ENCODE results near the gene SGTA. TPM values are rescaled to one million over a fixed set of nuclear protein-coding genes. Genes with fewer than 3 reads are reported as not detected.

Gene SGTA
- total and polyA plus RNA-seq, 9 of the 15 experiments (the other 6 are each of a cell fraction or from before 2014, with no cell fraction given): 1.4 to 110 (median 49.9) TPM

- TF ChIP-seq KLF13 (tag; IDR thresholded peaks at IDR 0.05; ENCODE audit: borderline replicate concordance, low read depth): no peak
- TF ChIP-seq CBX3 (IDR thresholded peaks at IDR 0.05; ENCODE audit: borderline replicate concordance in 1 of 2, low read length in 2 of 2): peak in 1 of 2 experiments; percentile 95; a peak in 2 of 3 replicates
- TF ChIP-seq ZNF766 (CRISPR knock-in tag; conservative IDR thresholded peaks at IDR 0.05): no peak
- TF ChIP-seq NCOR1 (IDR thresholded peaks at IDR 0.05): no peak
- peak in 1 of 2 experiments; percentile 45; a peak in 1 of 4 replicates for TF ChIP-seq TRIM24 (IDR thresholded peaks at IDR 0.05)
- TF ChIP-seq ERF (CRISPR knock-in tag; IDR thresholded peaks at IDR 0.05): no peak
- TF ChIP-seq RBM25 (IDR thresholded peaks at IDR 0.05; ENCODE audit: low read depth, low read length, severe bottlenecking): peak; percentile 91
- TF ChIP-seq ZFX (CRISPR knock-in tag; IDR thresholded peaks at IDR 0.05): no peak
- TF ChIP-seq KDM1A (IDR thresholded peaks at IDR 0.05): peak; percentile 66 to 69
- TF ChIP-seq RCOR1 (IDR thresholded peaks at IDR 0.05; ENCODE audit: borderline replicate concordance in 1 of 2, low read depth in 2 of 2, low read length in 2 of 2): 0 out of 4 replicates have a peak, but pooled peaks of 1 of the 2 experiments have one; percentile 23
- TF ChIP-seq CBX5 (IDR thresholded peaks at IDR 0.05; ENCODE audit: borderline replicate concordance, low read depth): 0 out of 2 replicates have a peak, but pooled peaks have one; percentile 21
- TF ChIP-seq, protein P1, sequence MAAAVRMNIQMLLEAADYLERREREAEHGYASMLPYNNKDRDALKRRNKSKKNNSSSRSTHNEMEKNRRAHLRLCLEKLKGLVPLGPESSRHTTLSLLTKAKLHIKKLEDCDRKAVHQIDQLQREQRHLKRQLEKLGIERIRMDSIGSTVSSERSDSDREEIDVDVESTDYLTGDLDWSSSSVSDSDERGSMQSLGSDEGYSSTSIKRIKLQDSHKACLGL (CRISPR knock-in tag; IDR thresholded peaks at IDR 0.05; ENCODE audit: borderline replicate concordance, poor library complexity, severe bottlenecking): no peak
- TF ChIP-seq ARID4B (CRISPR knock-in tag; IDR thresholded peaks at IDR 0.05): no peak
- no peak for TF ChIP-seq ATF7 (IDR thresholded peaks at IDR 0.05)
- TF ChIP-seq ZBTB7A (IDR thresholded peaks at IDR 0.05; ENCODE audit: borderline replicate concordance, control insufficient read depth, low read depth, low read length): no peak
Observed at GRCh38 chr19:2715470-2716274, 67.4 kb downstream of the SGTA start (continued).

All from K562 (cell line).